ENCODE results near the gene ANKS3.
"Not testable (repeated sequence)": the region's sequence is repeated elsewhere in the genome, so short reads cannot be mapped to it uniquely, and the experiment has no call there.

The ANKS3 gene

DNA sequence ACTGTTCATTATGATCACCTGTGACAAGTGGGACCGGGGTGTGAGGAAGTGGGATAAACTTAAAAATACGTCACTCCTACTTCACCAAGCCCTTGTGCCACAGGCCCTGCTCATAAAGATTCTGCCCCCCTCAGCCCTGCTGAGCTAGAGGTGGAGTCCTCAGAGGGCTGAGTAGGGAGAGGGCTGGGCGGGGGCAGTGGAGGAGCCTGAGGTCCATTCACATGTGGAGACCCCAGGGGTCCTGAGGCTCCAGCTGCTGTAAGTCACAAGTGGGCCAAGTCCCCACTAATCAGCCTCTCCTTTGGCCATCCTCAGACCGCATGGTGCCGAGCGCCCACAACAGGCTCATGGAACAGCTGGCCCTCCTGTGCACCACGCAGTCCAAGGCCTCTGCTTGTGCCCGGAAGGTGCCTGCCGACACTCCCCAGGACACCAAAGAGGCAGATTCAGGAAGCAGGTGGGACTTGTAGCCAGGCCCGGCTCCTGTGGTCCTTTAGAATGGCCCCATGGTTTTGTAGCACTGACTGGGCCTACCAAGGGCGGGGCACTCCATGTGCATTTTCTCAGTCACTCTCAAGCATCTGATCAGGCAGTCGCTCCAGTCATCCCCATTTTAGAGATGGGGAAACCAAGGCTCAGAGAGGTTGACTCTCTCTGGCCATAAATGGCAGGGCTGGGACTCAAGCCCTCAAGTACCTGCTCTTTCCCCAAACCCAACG is 10.6 kb upstream of the ANKS3 start:
- Histone ChIP-seq H3K79me2 (ENCODE audit: insufficient read depth, low read depth) (no peaks in the 10 kb centered on the region), H4K20me1 (ENCODE audit: insufficient read depth) (no peaks in the 10 kb centered on the region), H3K4me2 (no peak overlapping the region), H2AFZ (ENCODE audit: low read depth) (no peak overlapping the region), H3K4me3 (IDR thresholded peaks at IDR 0.05; ENCODE audit: insufficient read depth, low read depth, low read length) (no peak overlapping the region), H3K4me1 (ENCODE audit: low read depth, poor library complexity, severe bottlenecking) (no peaks in the 10 kb centered on the region), H3K27ac (no peak overlapping the region), H3K9ac (no peak overlapping the region), H3K36me3 (ENCODE audit: insufficient read depth) (no peaks in the 10 kb centered on the region), H3K27me3 (ENCODE audit: insufficient read depth, low read depth) (no peaks in the 10 kb centered on the region)
- TF ChIP-seq CTCF (conservative IDR thresholded peaks at IDR 0.05; ENCODE audit: low read depth, low read length), result no peak

GRCh38 chr16:4743226-4743878 is 9.3 kb upstream of the ANKS3 start:
- Histone ChIP-seq H2AFZ (ENCODE audit: low read depth) (no peak overlapping the region), H3K27ac (no peak overlapping the region), H3K79me2 (ENCODE audit: insufficient read depth, low read depth) (no peaks in the 10 kb centered on the region), H4K20me1 (ENCODE audit: insufficient read depth) (no peaks in the 10 kb centered on the region), H3K4me1 (ENCODE audit: low read depth, poor library complexity, severe bottlenecking) (no peaks in the 10 kb centered on the region), H3K9ac (no peak overlapping the region), H3K4me3 (IDR thresholded peaks at IDR 0.05; ENCODE audit: insufficient read depth, low read depth, low read length) (no peak overlapping the region), H3K4me2 (no peak overlapping the region), H3K36me3 (ENCODE audit: insufficient read depth) (no peaks in the 10 kb centered on the region), H3K27me3 (ENCODE audit: insufficient read depth, low read depth) (no peaks in the 10 kb centered on the region)
- no peak for TF ChIP-seq CTCF (conservative IDR thresholded peaks at IDR 0.05; ENCODE audit: low read depth, low read length)

GRCh38 chr16:4738370-4738769 is 4.3 kb upstream of the ANKS3 start:
- H4K20me1 ChIP-seq (ENCODE audit: insufficient read depth); H3K79me2 ChIP-seq (ENCODE audit: insufficient read depth, low read depth); H3K36me3 ChIP-seq (ENCODE audit: insufficient read depth); H3K27me3 ChIP-seq (ENCODE audit: insufficient read depth, low read depth); H3K9ac ChIP-seq; H2AFZ ChIP-seq (ENCODE audit: low read depth); H3K4me3 ChIP-seq (IDR thresholded peaks at IDR 0.05; ENCODE audit: insufficient read depth, low read depth, low read length); H3K4me1 ChIP-seq (ENCODE audit: low read depth, poor library complexity, severe bottlenecking); H3K27ac ChIP-seq; H3K4me2 ChIP-seq: not testable (repeated sequence)

- Histone ChIP-seq H3K4me2 (no peak overlapping the region), H3K27me3 (ENCODE audit: insufficient read depth, low read depth) (no peaks in the 10 kb centered on the region), H3K4me1 (ENCODE audit: low read depth, poor library complexity, severe bottlenecking) (peaks cover 14% of the 10 kb centered on the region), H3K36me3 (ENCODE audit: insufficient read depth) (no peaks in the 10 kb centered on the region), H3K4me3 (IDR thresholded peaks at IDR 0.05; ENCODE audit: insufficient read depth, low read depth, low read length) (no peak overlapping the region), H2AFZ (ENCODE audit: low read depth) (no peak overlapping the region), H4K20me1 (ENCODE audit: insufficient read depth) (no peaks in the 10 kb centered on the region), H3K79me2 (ENCODE audit: insufficient read depth, low read depth) (no peaks in the 10 kb centered on the region; the same call in 1 of the 2 replicates), H3K27ac (no peak overlapping the region), H3K9ac (no peak overlapping the region)
- no peak for TF ChIP-seq CTCF (conservative IDR thresholded peaks at IDR 0.05; ENCODE audit: low read depth, low read length)
Measured at GRCh38 chr16:4737545-4737944, 3.5 kb upstream of the ANKS3 start.

GRCh38 chr16:4736546-4736945 is 2.5 kb upstream of the ANKS3 start:
- H3K27me3 ChIP-seq (ENCODE audit: insufficient read depth, low read depth), result no peaks in the 10 kb centered on the region
- TF ChIP-seq CTCF (conservative IDR thresholded peaks at IDR 0.05; ENCODE audit: low read depth, low read length), result no peak
- H3K4me1 ChIP-seq (ENCODE audit: low read depth, poor library complexity, severe bottlenecking), result peaks cover 14% of the 10 kb centered on the region
- no peaks in the 10 kb centered on the region for H4K20me1 ChIP-seq (ENCODE audit: insufficient read depth)
- H3K4me3 ChIP-seq (IDR thresholded peaks at IDR 0.05; ENCODE audit: insufficient read depth, low read depth, low read length), result no peak overlapping the region
- no peak overlapping the region for H3K9ac ChIP-seq
- H3K79me2 ChIP-seq (ENCODE audit: insufficient read depth, low read depth), result no peaks in the 10 kb centered on the region; the same call in 1 of the 2 replicates
- no peak overlapping the region for H3K4me2 ChIP-seq
- no peak overlapping the region for H3K27ac ChIP-seq
- H3K36me3 ChIP-seq (ENCODE audit: insufficient read depth), result no peaks in the 10 kb centered on the region
- no peak overlapping the region for H2AFZ ChIP-seq (ENCODE audit: low read depth)
